Heart left ventricle (tissue), 16 donors: ENCODE results near the gene MAN2A1. TPM values are rescaled to one million over a fixed set of nuclear protein-coding genes. Genes with fewer than 3 reads are reported as not detected.

Source experiments
- ATAC-seq, 4 donors: fragments of 200-7000 bp; cut with Tn5 transposase; one replicate each; pipeline ENCODE4 v1.9.1; 2020 to 2022; ENCODE audit warnings: moderate library complexity in 4 of 4, mild to moderate bottlenecking in 3 of 4, moderate number of reproducible peaks in 1 of 4
- DNase-seq, 5 donors: peaks; one replicate each; pipeline ENCODE4 v3.0.0-alpha.2; 2020
- H3K27ac ChIP-seq, 12 donors: fragments of 200-600 bp; sonication (generic) in 4 of 12; one replicate each; pipeline versions ENCODE4 v1.5.0 to v1.8.0; 2016 to 2022; ENCODE audit warnings: mild to moderate bottlenecking in 2 of 12
- H3K27me3 ChIP-seq, 9 donors: fragments of 200-600 bp; sonication (generic) in 2 of 9; one replicate each; pipeline versions ENCODE4 v1.5.1 to v1.8.0; 2016 to 2022; ENCODE audit warnings: mild to moderate bottlenecking in 3 of 9
- H3K36me3 ChIP-seq, 9 donors: fragments of 200-600 bp; sonication (generic) in 2 of 9; one replicate each; pipeline versions ENCODE4 v1.5.0 to v1.8.0; 2018 to 2022; ENCODE audit warnings: mild to moderate bottlenecking in 2 of 9
- H3K4me1 ChIP-seq, 12 donors: fragments of 200-600 bp; sonication (generic) in 4 of 12; one replicate each; pipeline versions ENCODE4 v1.5.0 to v1.8.0; 2016 to 2022; ENCODE audit warnings: mild to moderate bottlenecking in 3 of 12
- H3K4me3 ChIP-seq, 12 donors: fragments of 200-600 bp; sonication (generic) in 4 of 12; one replicate each; pipeline versions ENCODE4 v1.5.0 to v1.8.0; 2017 to 2022; ENCODE audit warnings: mild to moderate bottlenecking in 9 of 12, moderate library complexity in 4 of 12
- H3K9me3 ChIP-seq, 12 donors: fragments of 200-600 bp; sonication (generic) in 4 of 12; one replicate each; pipeline versions ENCODE4 v1.5.0 to v1.8.0; 2016 to 2022; ENCODE audit warnings: mild to moderate bottlenecking in 1 of 12
- POLR2A ChIP-seq, 2 donors: fragments of 450-650 bp; IDR thresholded peaks; one replicate each; pipeline ENCODE4 v1.6.1; 2017; ENCODE audit warnings: antibody characterized with exemption in 2 of 2, mild to moderate bottlenecking in 2 of 2, moderate library complexity in 2 of 2
- WGBS, 4 donors: extraction: QIAGEN DNeasy Blood & Tissue Kit in 2 of 4; methylation state at CpG; one replicate each; pipeline versions ENCODE4 v1.1.5 to v1.1.7; 2013 to 2018; 5-methylcytosine and 5-hydroxymethylcytosine counted together
- intact Hi-C, 10 donors: fragments of 100-400 bp; cut with DNase I; formaldehyde crosslinking; loops; one replicate each; pipeline versions ENCODE4 v1.11.1 to v1.14.2; 2022
- polyA plus RNA-seq, 2 donors: library from polyadenylated mRNA; stranded (reverse); fragments of 200-250 nt; gene quantifications; one replicate each; pipeline ENCODE4 v1.2.3, GENCODE V29; 2013
- total RNA-seq, 9 donors: library from RNA; depleted of rRNA in 2 of 9; stranded (reverse); fragments of >200 nt in 2 of 9; fragmentation: NEBNext Ultra II Directional in 3 of 9; extraction: Animal tissue kit (Norgen Biotek cat#: 25700) in 3 of 9; gene quantifications; one replicate each; pipeline versions ENCODE4 v1.1.0 to v1.2.4, GENCODE V29; 2016 to 2023
- TF ChIP-seq, protein P1 (sequence below), 12 donors: fragments of 200-600 bp; sonication (generic) in 4 of 12; IDR thresholded peaks; one replicate each; pipeline versions ENCODE4 v1.5.0 to v1.8.0; 2018 to 2022; ENCODE audit warnings: antibody characterized with exemption in 12 of 12, mild to moderate bottlenecking in 5 of 12
- donor health status: ischemic (EF 13 %, LVEDD 7.1; RV severe dilation, severe dysfunction).
- donor health status: healthy with polysubstance abuse.
- donor health status: DM: no; HTN: yes; CAD: no.
- donor health status: DM: no; HTN: no; CAD: no.
- donor health status: ischemic (EF 25% LVEDD 6.9; RV normal size, moderate dysfunction).
- donor health status: ischemic (EF 25% LVEDD 5.7; RV mildly dilated, moderate dysfunction).
- donor health status: healthy.
- donor health status: DM: yes; HTN: yes; CAD: no.
- donor health status: ischemic (EF 35%, LVEDD 5.7; RV mildly dilated, moderate dysfunction).
- donor health status: nonischemic (EF 11% LVEDD 7.7; RV severe dilation, severe dysfunction).
- donor health status: DM: yes; HTN: yes; CAD: no.
- donor health status: PGD.
- donor health status: ischemic (EF 29% LVEDD 5.4; RV normal size, mild dysfunction).
- donor health status: nonischemic (EF 23%, LVEDD 6.1; RV moderate dilation, normal function).

The MAN2A1 gene
- total and polyA plus RNA-seq, 11 donors: 2.0 to 22.9 (median 7.8) TPM

DNA sequence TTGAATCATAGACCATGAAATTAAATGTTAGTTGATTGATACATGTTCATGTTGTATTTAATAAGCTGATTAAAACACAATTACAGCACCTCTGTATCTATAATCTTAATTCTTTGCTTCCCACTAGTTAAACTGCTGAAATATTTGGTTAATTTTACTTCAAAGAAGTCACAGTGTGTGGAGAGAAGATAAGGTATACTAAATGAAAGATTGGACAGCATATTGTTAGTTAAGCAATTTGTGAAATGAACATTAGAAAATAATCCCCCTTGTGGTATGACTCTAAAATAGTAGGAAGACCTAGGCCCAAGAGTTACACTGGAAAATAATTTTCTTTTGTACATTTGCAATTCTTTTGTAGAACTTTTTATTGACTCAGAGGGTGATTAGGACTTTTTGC is 30.3 kb downstream of the MAN2A1 start:
- ATAC-seq (no peak), DNase-seq (no peak)
- no peak for TF ChIP-seq POLR2A (IDR thresholded peaks at IDR 0.05)
- TF ChIP-seq, protein P1, sequence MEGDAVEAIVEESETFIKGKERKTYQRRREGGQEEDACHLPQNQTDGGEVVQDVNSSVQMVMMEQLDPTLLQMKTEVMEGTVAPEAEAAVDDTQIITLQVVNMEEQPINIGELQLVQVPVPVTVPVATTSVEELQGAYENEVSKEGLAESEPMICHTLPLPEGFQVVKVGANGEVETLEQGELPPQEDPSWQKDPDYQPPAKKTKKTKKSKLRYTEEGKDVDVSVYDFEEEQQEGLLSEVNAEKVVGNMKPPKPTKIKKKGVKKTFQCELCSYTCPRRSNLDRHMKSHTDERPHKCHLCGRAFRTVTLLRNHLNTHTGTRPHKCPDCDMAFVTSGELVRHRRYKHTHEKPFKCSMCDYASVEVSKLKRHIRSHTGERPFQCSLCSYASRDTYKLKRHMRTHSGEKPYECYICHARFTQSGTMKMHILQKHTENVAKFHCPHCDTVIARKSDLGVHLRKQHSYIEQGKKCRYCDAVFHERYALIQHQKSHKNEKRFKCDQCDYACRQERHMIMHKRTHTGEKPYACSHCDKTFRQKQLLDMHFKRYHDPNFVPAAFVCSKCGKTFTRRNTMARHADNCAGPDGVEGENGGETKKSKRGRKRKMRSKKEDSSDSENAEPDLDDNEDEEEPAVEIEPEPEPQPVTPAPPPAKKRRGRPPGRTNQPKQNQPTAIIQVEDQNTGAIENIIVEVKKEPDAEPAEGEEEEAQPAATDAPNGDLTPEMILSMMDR (IDR thresholded peaks at IDR 0.05): no peak
- H3K9me3 ChIP-seq: no peaks in the 10 kb centered on the region
- H3K27ac ChIP-seq: no peak overlapping the region
- no peaks in the 10 kb centered on the region for H3K27me3 ChIP-seq
- no peaks in the 10 kb centered on the region for H3K4me1 ChIP-seq
- H3K36me3 ChIP-seq: peaks cover 0 to 26% (median 18%) of the 10 kb centered on the region in 9 donors
- intact Hi-C loops: no loop called here
- H3K4me3 ChIP-seq: no peak overlapping the region

DNA sequence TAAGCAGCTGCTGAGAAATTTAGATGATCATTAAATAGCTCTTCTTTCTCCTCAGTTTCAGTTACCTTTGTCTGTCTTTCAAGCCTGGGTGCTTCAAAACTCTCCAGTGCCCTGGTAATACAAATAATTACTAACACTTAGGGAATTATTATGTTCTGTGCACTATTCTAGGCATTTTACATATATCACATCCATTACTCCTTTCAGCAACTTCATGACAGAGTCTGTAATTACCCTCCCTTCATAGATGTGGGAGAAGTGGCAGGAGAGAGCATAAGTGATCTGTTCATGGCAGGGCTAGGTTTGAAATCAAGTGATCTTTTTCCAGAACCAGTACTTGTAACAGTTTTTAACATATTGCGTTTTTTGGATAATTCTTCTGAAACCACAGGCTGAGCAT is 32.0 kb downstream of the MAN2A1 start:
- Histone ChIP-seq H3K4me1 (no peaks in the 10 kb centered on the region), H3K36me3 (peaks cover 0 to 18% (median 9%) of the 10 kb centered on the region in 9 donors), H3K27me3 (no peaks in the 10 kb centered on the region), H3K9me3 (no peaks in the 10 kb centered on the region), H3K27ac (no peak overlapping the region), H3K4me3 (no peak overlapping the region)
- no peak for DNase-seq
- WGBS, 4 donors: 95 to 100% (median 98%) methylated on average over 1 of the region's 1 CpG
- TF ChIP-seq POLR2A (IDR thresholded peaks at IDR 0.05): no peak
- TF ChIP-seq, protein P1 (IDR thresholded peaks at IDR 0.05): no peak
- no peak for ATAC-seq
- intact Hi-C loops: no loop called here

DNA sequence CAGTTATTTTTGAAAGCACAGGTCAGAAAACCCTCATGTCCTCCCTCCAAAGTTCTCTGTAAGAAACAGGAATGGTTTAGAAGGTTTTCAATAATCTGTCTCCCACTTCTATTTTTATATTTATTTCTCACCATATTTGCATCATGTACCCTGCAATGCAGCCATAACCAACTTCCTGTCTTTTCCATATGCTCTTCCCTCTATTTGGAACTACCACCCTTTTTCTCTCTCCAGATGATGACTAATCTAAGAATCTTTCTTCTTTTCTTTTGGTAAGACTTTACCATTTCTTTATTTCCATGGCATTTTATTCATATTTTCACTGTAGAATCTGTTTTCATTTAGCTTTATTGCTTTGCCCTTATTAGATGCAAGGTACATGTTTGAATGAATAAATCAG is 33.9 kb downstream of the MAN2A1 start:
- Histone ChIP-seq H3K27me3 (no peaks in the 10 kb centered on the region), H3K4me3 (no peak overlapping the region), H3K4me1 (no peaks in the 10 kb centered on the region), H3K9me3 (no peaks in the 10 kb centered on the region), H3K36me3 (peaks cover 0 to under 1% (median 0%) of the 10 kb centered on the region in 9 donors), H3K27ac (no peak overlapping the region)
- ATAC-seq: no peak
- intact Hi-C loops: no loop called here
- TF ChIP-seq POLR2A (IDR thresholded peaks at IDR 0.05): no peak
- TF ChIP-seq, protein P1 (IDR thresholded peaks at IDR 0.05): no peak
- DNase-seq: no peak

DNA sequence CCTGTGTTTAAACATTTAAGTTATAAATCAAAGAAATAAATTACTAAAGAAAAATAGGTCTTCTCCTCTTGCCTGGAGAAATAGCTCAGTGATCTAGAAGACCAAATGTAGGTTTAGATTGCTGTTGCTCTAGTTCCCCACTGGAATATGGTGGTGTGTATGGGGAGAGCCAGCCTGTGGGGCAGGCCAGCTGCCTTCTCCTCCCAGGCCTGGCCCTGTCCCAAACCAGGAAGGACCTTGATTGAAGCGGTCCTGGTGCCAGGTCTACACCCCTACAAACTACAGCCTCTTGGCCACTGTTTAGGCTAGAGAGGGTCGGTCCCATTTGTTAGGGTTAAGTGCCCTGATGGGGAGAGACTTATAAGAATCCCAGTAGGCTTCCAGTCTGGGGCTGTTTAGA is 35.4 kb downstream of the MAN2A1 start:
- ATAC-seq (peak in 1 of 4 donors; percentile 34), DNase-seq (no peak)
- Histone ChIP-seq H3K27me3 (no peaks in the 10 kb centered on the region), H3K4me3 (no peak overlapping the region), H3K4me1 (no peaks in the 10 kb centered on the region), H3K9me3 (no peaks in the 10 kb centered on the region), H3K36me3 (peaks cover 0 to 5% (median 0%) of the 10 kb centered on the region in 9 donors), H3K27ac (no peak overlapping the region)
- WGBS, 4 donors: 80 to 96% (median 87%) methylated on average over 2 of the region's 2 CpGs
- TF ChIP-seq POLR2A (IDR thresholded peaks at IDR 0.05): no peak
- TF ChIP-seq, protein P1 (IDR thresholded peaks at IDR 0.05): no peak
- intact Hi-C loops: no loop called here
